ENCODE results near the gene KCNK13.
"Not testable (repeated sequence)": the region's sequence is repeated elsewhere in the genome, so short reads cannot be mapped to it uniquely, and the experiment has no call there.

The KCNK13 gene

DNA sequence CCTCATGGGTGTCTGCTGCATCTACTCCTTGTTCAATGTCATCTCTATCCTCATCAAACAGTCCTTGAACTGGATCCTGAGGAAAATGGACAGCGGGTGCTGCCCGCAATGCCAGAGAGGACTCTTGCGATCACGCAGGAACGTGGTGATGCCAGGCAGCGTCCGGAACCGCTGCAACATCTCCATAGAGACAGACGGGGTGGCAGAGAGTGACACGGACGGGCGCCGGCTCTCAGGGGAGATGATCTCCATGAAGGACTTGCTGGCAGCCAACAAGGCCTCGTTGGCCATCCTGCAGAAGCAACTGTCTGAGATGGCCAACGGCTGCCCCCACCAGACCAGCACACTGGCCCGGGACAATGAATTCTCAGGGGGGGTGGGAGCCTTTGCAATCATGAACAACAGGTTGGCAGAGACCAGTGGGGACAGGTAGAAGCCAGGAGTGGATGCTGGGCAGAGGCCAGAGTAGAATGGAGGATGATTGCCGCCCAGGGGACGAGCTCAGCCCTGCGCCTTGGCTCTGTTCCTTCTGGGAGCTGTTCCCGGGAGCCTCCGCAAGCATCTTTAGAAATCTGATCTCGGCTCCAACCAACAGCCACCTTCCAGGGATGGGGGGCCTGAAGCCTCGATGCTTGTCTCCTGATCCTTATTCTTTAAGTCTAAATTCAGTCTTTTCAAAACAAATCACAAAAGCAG lies 122.9 kb downstream of the KCNK13 start:
- no peak for DNase-seq (ENCODE audit: insufficient read length, low spot score)
- no peak for FAIRE-seq

DNA sequence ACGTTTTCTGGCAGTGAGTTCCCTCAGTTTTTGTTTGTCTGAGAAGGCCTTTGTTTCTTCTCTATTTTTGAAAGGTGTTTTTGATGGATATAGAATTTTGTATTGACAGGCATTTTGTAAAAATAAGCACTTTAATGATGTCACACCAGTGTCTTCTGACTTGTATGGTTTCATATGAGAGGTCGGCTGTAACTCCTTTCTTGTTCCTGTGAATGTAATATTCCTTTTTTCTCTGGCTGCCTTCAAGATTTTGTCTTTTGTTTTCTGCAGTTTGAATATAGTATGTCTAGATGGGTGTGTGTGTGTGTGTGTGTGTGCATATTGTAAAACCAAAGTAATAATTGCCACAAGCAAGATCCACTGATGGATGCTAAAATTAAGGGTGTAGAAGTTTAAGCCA lies 126.8 kb downstream of the KCNK13 start:
- FAIRE-seq, result no peak

GRCh38 chr14:90191154-90191553 lies 129.4 kb downstream of the KCNK13 start:
- no peak for FAIRE-seq

More for the DNA sequence above, 126.8 kb downstream of the KCNK13 start:
- no peak for DNase-seq (ENCODE audit: insufficient read length, low spot score)

DNA sequence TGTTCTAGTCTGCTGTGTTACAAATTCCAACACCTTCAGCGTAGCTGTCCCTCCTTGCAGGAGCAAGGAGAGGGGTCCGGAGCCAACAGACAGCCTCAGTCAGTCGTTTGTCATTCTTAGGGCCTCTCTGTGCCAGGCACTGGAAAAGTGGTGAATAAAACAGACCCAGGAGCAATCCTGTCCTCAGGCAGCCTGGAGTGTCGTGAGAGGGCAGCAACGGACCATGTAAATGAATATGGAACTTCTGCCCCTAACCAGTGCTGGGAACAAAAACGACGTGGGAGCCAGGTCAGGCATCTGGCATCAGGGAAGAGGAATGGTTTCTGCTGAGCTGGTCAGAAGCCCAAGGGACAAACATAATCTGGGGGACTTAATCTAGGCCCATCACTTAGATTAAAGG lies 129.8 kb downstream of the KCNK13 start:
- DNase-seq (ENCODE audit: insufficient read length, low spot score) (no peak), FAIRE-seq (no peak)

More at GRCh38 chr14:90191154-90191553, 129.4 kb downstream of the KCNK13 start:
- no peak for DNase-seq (ENCODE audit: insufficient read length, low spot score)

DNA sequence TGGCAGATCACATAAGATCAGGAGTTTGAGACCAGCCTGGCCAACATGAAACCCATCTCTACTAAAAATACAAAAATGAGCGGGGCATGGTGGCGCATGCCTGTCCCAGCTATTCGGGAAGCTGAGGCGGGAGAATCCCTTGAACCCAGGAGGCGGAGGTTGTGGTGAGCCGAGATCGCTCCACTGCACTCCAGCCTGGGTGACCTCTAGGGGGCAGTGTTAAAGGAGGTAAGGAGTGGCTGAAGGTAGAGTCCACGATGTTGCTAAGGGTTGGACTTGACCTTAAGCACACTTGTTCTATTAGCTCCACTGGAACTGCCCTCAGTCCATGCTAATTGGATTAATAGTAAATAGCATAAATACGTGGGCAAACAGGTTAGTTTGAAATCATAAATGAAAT lies 132.1 kb downstream of the KCNK13 start:
- FAIRE-seq (no peak), DNase-seq (ENCODE audit: insufficient read length, low spot score) (no peak)

- DNase-seq (ENCODE audit: insufficient read length, low spot score) (no peak), FAIRE-seq (no peak)
Observed at GRCh38 chr14:90194706-90195105, 132.9 kb downstream of the KCNK13 start.

GRCh38 chr14:90198541-90199060 lies 136.8 kb downstream of the KCNK13 start:
- FAIRE-seq (no peak), DNase-seq (ENCODE audit: insufficient read length, low spot score) (no peak)

DNA sequence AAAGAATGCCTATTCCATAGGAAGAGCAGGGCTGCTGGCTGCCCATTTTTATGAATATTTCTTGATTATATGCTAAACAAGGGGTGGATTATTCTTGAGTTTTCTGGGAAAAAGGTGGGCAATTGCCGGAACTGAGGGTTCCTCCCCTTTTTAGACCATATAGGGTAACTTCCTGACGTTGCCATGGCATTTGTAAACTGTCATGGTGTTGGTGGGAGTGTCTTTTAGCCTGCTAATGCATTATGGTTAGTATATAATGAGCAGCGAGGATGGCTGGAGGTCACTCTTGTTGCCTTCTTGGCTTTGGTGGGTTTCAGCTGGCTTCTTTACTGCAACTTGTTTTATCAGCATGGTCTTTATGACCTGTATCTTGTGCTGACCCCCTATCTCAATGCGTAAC lies 138.8 kb downstream of the KCNK13 start:
- DNase-seq (ENCODE audit: insufficient read length, low spot score); FAIRE-seq: not testable (repeated sequence)

- DNase-seq (ENCODE audit: insufficient read length, low spot score) (no peak), FAIRE-seq (no peak)
Observed at GRCh38 chr14:90201344-90201743, 139.6 kb downstream of the KCNK13 start.

GRCh38 chr14:90204516-90204915 lies 142.7 kb downstream of the KCNK13 start:
- FAIRE-seq (no peak), DNase-seq (ENCODE audit: insufficient read length, low spot score) (no peak)

- no peak for DNase-seq (ENCODE audit: insufficient read length, low spot score)
- FAIRE-seq, result no peak
Observed at GRCh38 chr14:90213099-90213748, 151.4 kb downstream of the KCNK13 start.

GRCh38 chr14:90228478-90228877 lies 166.7 kb downstream of the KCNK13 start:
- no peak for DNase-seq (ENCODE audit: insufficient read length, low spot score)
- FAIRE-seq, result no peak

DNA sequence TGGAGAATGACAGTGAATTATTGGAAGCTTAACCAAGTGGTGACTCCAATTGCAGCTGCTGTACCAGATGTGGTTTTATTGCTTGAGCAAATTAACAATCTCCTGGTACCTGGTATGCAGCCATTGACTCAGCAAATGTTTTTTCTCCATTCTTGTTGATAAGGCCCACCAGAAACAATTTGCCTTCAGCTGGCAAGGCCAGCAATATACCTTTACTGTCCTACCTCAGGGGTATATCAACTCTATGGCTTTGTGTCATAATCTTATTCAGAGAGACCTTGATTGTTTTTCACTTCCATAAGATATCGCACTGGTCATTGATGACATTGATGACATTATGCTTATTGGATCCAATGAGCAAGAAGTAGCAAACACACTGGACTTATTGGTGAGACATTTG lies 168.1 kb downstream of the KCNK13 start:
- DNase-seq (ENCODE audit: insufficient read length, low spot score); FAIRE-seq: not testable (repeated sequence)

Data from GM19239 (cell line).